HEK293 (cell line): ENCODE data around the gene HOXD10.
A peak's percentile ranks its signal among the peaks of the same experiment; 100 is the strongest.

ENCODE experiments used
- CTCF ChIA-PET: fragments of 350-600 bp; formaldehyde crosslinking; extraction: SDS; loops from one replicate; lab custom pipeline; 2021; ENCODE audit warnings: antibody characterized with exemption; lab: Yijun Ruan, JAX
- POLR2A ChIA-PET: fragments of 300-600 bp; formaldehyde crosslinking; extraction: SDS; loops from one replicate; lab custom pipeline; 2020; ENCODE audit warnings: antibody characterized with exemption, inconsistent platforms; lab: Yijun Ruan, JAX
- H3K27ac ChIP-seq: fragments of 200-500 bp; sonication (Bioruptor generic); 2 replicates; pipeline ENCODE4 v1.5.1; 2014; ENCODE audit warnings: low read depth, low read length, control low read depth, inconsistent platforms; ENCODE audit errors: extremely low read depth
- H3K36me3 ChIP-seq, 2 experiments: fragments of 200-500 bp in 1 of 2; sonication (Bioruptor generic) in 1 of 2; 1 replicate in 1 of 2; 2 replicates in 1 of 2; pipeline ENCODE4 v1.5.1; 2014 to 2017; ENCODE audit warnings: inconsistent platforms in 2 of 2, low read length in 2 of 2; ENCODE audit not compliant: control insufficient read depth in 2 of 2, insufficient read depth in 1 of 2
- H3K4me1 ChIP-seq: fragments of 200-500 bp; sonication (Bioruptor generic); 2 replicates; pipeline ENCODE4 v1.5.1; 2014; ENCODE audit warnings: mild to moderate bottlenecking, low read length, inconsistent platforms; ENCODE audit not compliant: control insufficient read depth, insufficient read depth
- H3K4me3 ChIP-seq: 2 replicates; pipeline ENCODE4 v1.5.1; 2011; ENCODE audit warnings: low read depth, mild to moderate bottlenecking, control low read depth, low read length, moderate library complexity
- H3K9me3 ChIP-seq: fragments of 200-500 bp; sonication (Bioruptor generic); 2 replicates; pipeline ENCODE4 v1.5.1; 2014; ENCODE audit warnings: low read depth, low read length, inconsistent platforms; ENCODE audit not compliant: control insufficient read depth, insufficient read depth
- CTCF ChIP-seq: fragments of 450-650 bp; formaldehyde crosslinking; IDR thresholded peaks from 2 replicates; pipeline ENCODE4 v1.5.1; 2016; ENCODE audit warnings: missing biosample characterization, missing genetic modification characterization
- EGR2 ChIP-seq: fragments of 450-650 bp; formaldehyde crosslinking; IDR thresholded peaks from 2 replicates; pipeline ENCODE4 v1.5.1; 2016; ENCODE audit warnings: low read depth, missing biosample characterization, missing genetic modification characterization
- MYNN ChIP-seq: fragments of 450-650 bp; formaldehyde crosslinking; IDR thresholded peaks from 2 replicates; pipeline ENCODE4 v1.5.1; 2016; ENCODE audit warnings: missing biosample characterization, missing genetic modification characterization, borderline replicate concordance
- PRDM1 ChIP-seq: fragments of 450-650 bp; formaldehyde crosslinking; IDR thresholded peaks from 2 replicates; pipeline ENCODE4; 2016; ENCODE audit warnings: missing biosample characterization, missing genetic modification characterization
- SALL2 ChIP-seq: fragments of 450-650 bp; formaldehyde crosslinking; IDR thresholded peaks from 2 replicates; pipeline ENCODE4 v1.5.0; 2017; ENCODE audit warnings: missing biosample characterization, mild to moderate bottlenecking, missing genetic modification characterization, borderline replicate concordance
- SP3 ChIP-seq: fragments of 450-650 bp; formaldehyde crosslinking; IDR thresholded peaks from 2 replicates; pipeline ENCODE4 v1.5.1; 2016; ENCODE audit warnings: missing biosample characterization, missing genetic modification characterization
- ZBTB20 ChIP-seq: fragments of 450-650 bp; formaldehyde crosslinking; IDR thresholded peaks from 2 replicates; pipeline ENCODE4 v1.5.1; 2016; ENCODE audit warnings: missing biosample characterization, missing genetic modification characterization
- ZEB2 ChIP-seq: fragments of 450-650 bp; formaldehyde crosslinking; IDR thresholded peaks from 2 replicates; pipeline ENCODE4 v1.5.1; 2016; ENCODE audit warnings: missing biosample characterization, missing genetic modification characterization
- ZFP37 ChIP-seq: fragments of 450-650 bp; formaldehyde crosslinking; IDR thresholded peaks from 2 replicates; pipeline ENCODE4 v1.5.1; 2016; ENCODE audit warnings: missing biosample characterization, missing genetic modification characterization
- ZFP69B ChIP-seq: fragments of 450-650 bp; formaldehyde crosslinking; IDR thresholded peaks from 2 replicates; pipeline ENCODE4 v1.5.1; 2016; ENCODE audit warnings: missing biosample characterization, missing genetic modification characterization
- ZNF140 ChIP-seq: fragments of 450-650 bp; formaldehyde crosslinking; IDR thresholded peaks from 2 replicates; pipeline ENCODE4 v1.5.1; 2016; ENCODE audit warnings: missing biosample characterization, missing genetic modification characterization
- ZNF148 ChIP-seq: fragments of 450-650 bp; formaldehyde crosslinking; IDR thresholded peaks from 2 replicates; pipeline ENCODE4 v1.5.0; 2017; ENCODE audit warnings: missing biosample characterization, missing genetic modification characterization, borderline replicate concordance
- ZNF157 ChIP-seq: fragments of 450-650 bp; formaldehyde crosslinking; IDR thresholded peaks from 2 replicates; pipeline ENCODE4 v1.5.1; 2016; ENCODE audit warnings: missing biosample characterization, missing genetic modification characterization
- ZNF26 ChIP-seq: fragments of 450-650 bp; formaldehyde crosslinking; IDR thresholded peaks from 2 replicates; pipeline ENCODE4 v1.5.1; 2016; ENCODE audit warnings: missing biosample characterization, missing genetic modification characterization
- ZNF311 ChIP-seq: fragments of 450-650 bp; formaldehyde crosslinking; IDR thresholded peaks from 2 replicates; pipeline ENCODE4 v1.5.1; 2017; ENCODE audit warnings: missing biosample characterization, missing genetic modification characterization, borderline replicate concordance
- ZNF335 ChIP-seq: fragments of 450-650 bp; formaldehyde crosslinking; conservative IDR thresholded peaks from 2 replicates; pipeline ENCODE4 v1.5.1; 2016; ENCODE audit warnings: missing biosample characterization, missing genetic modification characterization
- ZNF350 ChIP-seq: fragments of 450-650 bp; formaldehyde crosslinking; IDR thresholded peaks from 2 replicates; pipeline ENCODE4 v1.5.0; 2017; ENCODE audit warnings: missing biosample characterization, mild to moderate bottlenecking, missing genetic modification characterization
- ZNF423 ChIP-seq: fragments of 450-650 bp; formaldehyde crosslinking; IDR thresholded peaks from 2 replicates; pipeline ENCODE4 v1.5.1; 2016; ENCODE audit warnings: missing biosample characterization, missing genetic modification characterization
- ZNF433 ChIP-seq: fragments of 450-650 bp; formaldehyde crosslinking; IDR thresholded peaks from 2 replicates; pipeline ENCODE4 v1.5.1; 2016; ENCODE audit warnings: missing biosample characterization, missing genetic modification characterization, low read depth
- ZNF549 ChIP-seq: fragments of 450-650 bp; IDR thresholded peaks from 2 replicates; pipeline ENCODE4 v1.5.1; 2018; ENCODE audit warnings: missing biosample characterization, missing genetic modification characterization, mild to moderate bottlenecking, inconsistent platforms, moderate library complexity
- ZNF600 ChIP-seq: fragments of 450-650 bp; formaldehyde crosslinking; IDR thresholded peaks from 2 replicates; pipeline ENCODE4 v1.5.1; 2016; ENCODE audit warnings: missing biosample characterization, missing genetic modification characterization
- ZNF610 ChIP-seq: fragments of 450-650 bp; formaldehyde crosslinking; IDR thresholded peaks from 2 replicates; pipeline ENCODE4 v1.5.1; 2016; ENCODE audit warnings: missing biosample characterization, missing genetic modification characterization, borderline replicate concordance
- ZNF623 ChIP-seq: fragments of 450-650 bp; formaldehyde crosslinking; IDR thresholded peaks from 2 replicates; pipeline ENCODE4 v1.5.1; 2016; ENCODE audit warnings: missing biosample characterization, missing genetic modification characterization
- ZNF624 ChIP-seq: fragments of 450-650 bp; formaldehyde crosslinking; IDR thresholded peaks from 2 replicates; pipeline ENCODE4 v1.5.1; 2017; ENCODE audit warnings: missing biosample characterization, missing genetic modification characterization
- ZNF629 ChIP-seq: fragments of 450-650 bp; formaldehyde crosslinking; IDR thresholded peaks from 2 replicates; pipeline ENCODE4 v1.5.1; 2017; ENCODE audit warnings: missing biosample characterization, missing genetic modification characterization
- ZNF645 ChIP-seq: fragments of 450-650 bp; formaldehyde crosslinking; IDR thresholded peaks from 2 replicates; pipeline ENCODE4; 2016; ENCODE audit warnings: missing biosample characterization, missing genetic modification characterization
- ZNF777 ChIP-seq: fragments of 450-650 bp; formaldehyde crosslinking; IDR thresholded peaks from 2 replicates; pipeline ENCODE4 v1.5.1; 2017; ENCODE audit warnings: missing biosample characterization, missing genetic modification characterization, borderline replicate concordance
- ZSCAN30 ChIP-seq: fragments of 450-650 bp; IDR thresholded peaks from 2 replicates; pipeline ENCODE4 v1.5.1; 2018; ENCODE audit warnings: missing biosample characterization, mild to moderate bottlenecking, missing genetic modification characterization, moderate library complexity

HOXD10 gene

GRCh38 chr2:176092270-176093144, 24.1 kb upstream of the HOXD10 start, which contains the start of gene HOXD13 (continued):
- TF ChIP-seq ZNF26 (no peak), ZNF433 (tag by site-specific recombination) (no peak), ZFP37 (tag by site-specific recombination) (no peak)

GRCh38 chr2:176093145-176093897, 23.3 kb upstream of the HOXD10 start:
- peaks cover 0 to 16% of the 10 kb centered on the region in 2 experiments; a peak in 1 of 3 replicates for H3K36me3 ChIP-seq
- peak overlapping the region; percentile 55 for H3K4me3 ChIP-seq
- POLR2A ChIA-PET, result interaction anchor here (0.5 to 6.7 kb wide), 3 partner anchors 12 to 926 kb away, joined by 3 to 75 read pairs (median 3); partner anchors contain the start of gene HOXD11
- peak overlapping the region; percentile 84; the same call in 1 of the 2 replicates for H3K27ac ChIP-seq
- no peaks in the 10 kb centered on the region for H3K9me3 ChIP-seq
- CTCF ChIA-PET, result interaction anchor here (0.7 to 1.9 kb wide), 3 partner anchors 13 to 86 kb away, joined by 3 to 9 read pairs (median 4); no protein-coding TSS in a partner anchor
- peaks cover 6% of the 10 kb centered on the region for H3K4me1 ChIP-seq
- no peak for TF ChIP-seq ZNF350 (tag by site-specific recombination)
- TF ChIP-seq PRDM1, result peak; percentile 93
- TF ChIP-seq ZNF549, result no peak
- TF ChIP-seq ZNF645 (tag by site-specific recombination), result no peak
- no peak for TF ChIP-seq ZNF423 (tag by site-specific recombination)
- TF ChIP-seq CTCF, result peak; percentile 76
- TF ChIP-seq ZFP37 (tag by site-specific recombination), result peak; percentile 66; the same call in 1 of the 2 replicates
- no peak for TF ChIP-seq MYNN (tag by site-specific recombination)
- TF ChIP-seq ZBTB20 (tag by site-specific recombination), result peak; percentile 27; the same call in 1 of the 2 replicates
- no peak for TF ChIP-seq ZNF140 (tag by site-specific recombination)
- TF ChIP-seq ZNF157 (tag by site-specific recombination), result no peak
- no peak for TF ChIP-seq ZNF624 (tag by site-specific recombination)
- 0 out of 2 replicates have a peak, but pooled peaks have one; percentile 31 for TF ChIP-seq ZNF777 (tag by site-specific recombination)
- no peak for TF ChIP-seq ZNF610 (tag by site-specific recombination)
- no peak for TF ChIP-seq SALL2 (tag by site-specific recombination)
- TF ChIP-seq ZEB2, result peak; percentile 55
- no peak for TF ChIP-seq SP3 (tag by site-specific recombination)
- TF ChIP-seq ZNF629, result no peak
- no peak; the same call in 1 of the 2 replicates for TF ChIP-seq ZFP69B
- TF ChIP-seq ZNF600 (tag by site-specific recombination), result 0 out of 2 replicates have a peak, but pooled peaks have one; percentile 20
- no peak for TF ChIP-seq ZNF623
- 0 out of 2 replicates have a peak, but pooled peaks have one; percentile 11 for TF ChIP-seq EGR2 (tag by site-specific recombination)
- peak; percentile 66 for TF ChIP-seq ZNF335 (tag by site-specific recombination)
- TF ChIP-seq ZNF311 (tag by site-specific recombination), result no peak
- no peak for TF ChIP-seq ZNF148 (tag by site-specific recombination)
- no peak for TF ChIP-seq ZSCAN30 (tag by site-specific recombination)
